HFFc6 (cell line): Measurements from ENCODE around the gene YWHAQ. TPM values are rescaled to one million over a fixed set of nuclear protein-coding genes. Genes with fewer than 3 reads are reported as not detected.

Experiments used
- DNase-seq: peaks from one replicate; pipeline ENCODE4 v3.0.0-alpha.2; 2018
- H3K27ac Mint-ChIP-seq: 2 replicates; pipeline ENCODE4 v1.8.0; 2020; ENCODE audit warnings: mild to moderate bottlenecking, mixed read lengths
- H3K27me3 Mint-ChIP-seq: 2 replicates; pipeline ENCODE4 v1.8.0; 2021; ENCODE audit warnings: mild to moderate bottlenecking, moderate library complexity, mixed read lengths; ENCODE audit not compliant: insufficient read depth
- H3K36me3 Mint-ChIP-seq: 2 replicates; pipeline ENCODE4 v1.8.0; 2021; ENCODE audit warnings: low read depth, mixed read lengths
- H3K4me1 Mint-ChIP-seq: 2 replicates; pipeline ENCODE4 v1.8.0; 2020; ENCODE audit warnings: low read depth, mixed read lengths
- H3K4me3 Mint-ChIP-seq: 2 replicates; pipeline ENCODE4 v1.8.0; 2020; ENCODE audit warnings: mild to moderate bottlenecking, moderate library complexity, mixed read lengths
- H3K9me3 Mint-ChIP-seq: 2 replicates; pipeline ENCODE4 v1.8.0; 2020; ENCODE audit warnings: mild to moderate bottlenecking, mixed read lengths
- total RNA-seq, 6 experiments: library from RNA; stranded (reverse); fragmentation: NEBNext Ultra II Directional; extraction: Animal tissue kit (Norgen Biotek cat#: 25700); gene quantifications; 2 replicates in 1 of 6; 3 replicates in 5 of 6; pipeline ENCODE4 v1.2.3, GENCODE V29; 2021
- TF ChIP-seq, protein P1 (sequence below): fragments of 200-600 bp; sonication (generic); IDR thresholded peaks from 2 replicates; pipeline ENCODE4 v1.5.0; 2021; ENCODE audit warnings: antibody characterized with exemption, mild to moderate bottlenecking

The YWHAQ gene
- total RNA-seq, 6 experiments from 2014 or later: 461 to 607 (median 548) TPM

DNA sequence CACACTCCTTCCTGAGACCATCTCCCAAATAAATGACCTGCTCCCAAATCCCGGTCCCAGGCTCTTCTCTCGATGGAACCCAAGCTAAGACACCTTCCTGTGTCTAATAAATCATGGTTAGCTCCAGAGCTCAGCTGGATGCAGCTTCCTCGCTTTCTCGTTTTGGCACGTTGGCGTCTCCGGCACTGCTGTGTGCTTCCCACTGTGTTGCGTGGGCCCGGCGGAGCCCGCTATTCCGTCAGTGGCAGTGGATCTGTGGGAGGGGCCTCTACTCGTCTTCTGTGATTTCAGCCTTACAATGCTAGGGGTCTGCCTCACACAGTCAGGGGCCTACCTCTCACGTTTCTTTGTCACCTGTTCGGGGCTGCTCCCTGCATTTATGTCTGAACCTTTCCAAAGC lies 29.4 kb upstream of the YWHAQ start:
- no peak overlapping the region for H3K27ac Mint-ChIP-seq
- peaks cover 51% of the 10 kb centered on the region for H3K4me1 Mint-ChIP-seq
- no peaks in the 10 kb centered on the region for H3K36me3 Mint-ChIP-seq
- H3K27me3 Mint-ChIP-seq: peaks cover 1% of the 10 kb centered on the region
- no peak overlapping the region for H3K4me3 Mint-ChIP-seq
- no peaks in the 10 kb centered on the region for H3K9me3 Mint-ChIP-seq
- no peak for DNase-seq
- TF ChIP-seq, protein P1, sequence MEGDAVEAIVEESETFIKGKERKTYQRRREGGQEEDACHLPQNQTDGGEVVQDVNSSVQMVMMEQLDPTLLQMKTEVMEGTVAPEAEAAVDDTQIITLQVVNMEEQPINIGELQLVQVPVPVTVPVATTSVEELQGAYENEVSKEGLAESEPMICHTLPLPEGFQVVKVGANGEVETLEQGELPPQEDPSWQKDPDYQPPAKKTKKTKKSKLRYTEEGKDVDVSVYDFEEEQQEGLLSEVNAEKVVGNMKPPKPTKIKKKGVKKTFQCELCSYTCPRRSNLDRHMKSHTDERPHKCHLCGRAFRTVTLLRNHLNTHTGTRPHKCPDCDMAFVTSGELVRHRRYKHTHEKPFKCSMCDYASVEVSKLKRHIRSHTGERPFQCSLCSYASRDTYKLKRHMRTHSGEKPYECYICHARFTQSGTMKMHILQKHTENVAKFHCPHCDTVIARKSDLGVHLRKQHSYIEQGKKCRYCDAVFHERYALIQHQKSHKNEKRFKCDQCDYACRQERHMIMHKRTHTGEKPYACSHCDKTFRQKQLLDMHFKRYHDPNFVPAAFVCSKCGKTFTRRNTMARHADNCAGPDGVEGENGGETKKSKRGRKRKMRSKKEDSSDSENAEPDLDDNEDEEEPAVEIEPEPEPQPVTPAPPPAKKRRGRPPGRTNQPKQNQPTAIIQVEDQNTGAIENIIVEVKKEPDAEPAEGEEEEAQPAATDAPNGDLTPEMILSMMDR: no peak

DNA sequence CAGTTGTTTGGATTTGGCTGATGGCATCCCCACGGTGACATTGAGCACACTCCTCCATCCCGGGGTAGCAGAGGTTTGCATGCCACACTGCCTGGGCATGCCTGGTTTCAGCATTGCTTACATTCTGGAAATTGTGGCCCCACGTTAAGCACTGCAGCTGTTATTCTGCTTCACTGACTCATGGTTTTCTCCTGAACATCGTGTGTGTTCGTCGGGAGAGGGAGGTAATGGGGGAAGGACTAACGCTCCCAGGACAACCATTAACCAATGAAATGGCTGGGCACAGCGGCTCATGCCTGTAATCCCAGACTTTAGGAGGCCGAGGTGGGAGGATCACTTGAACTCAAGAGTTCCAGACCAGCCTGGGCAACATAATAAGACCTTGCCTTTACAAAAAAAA lies 28.2 kb upstream of the YWHAQ start:
- H3K4me3 Mint-ChIP-seq: no peak overlapping the region
- DNase-seq: no peak
- 0 out of 2 replicates have a peak overlapping the region, but pooled peaks have one; percentile 11 for H3K27ac Mint-ChIP-seq
- no peaks in the 10 kb centered on the region for H3K9me3 Mint-ChIP-seq
- peaks cover 1% of the 10 kb centered on the region for H3K27me3 Mint-ChIP-seq
- peaks cover 51% of the 10 kb centered on the region for H3K4me1 Mint-ChIP-seq
- H3K36me3 Mint-ChIP-seq: no peaks in the 10 kb centered on the region
- TF ChIP-seq, protein P1: no peak

DNA sequence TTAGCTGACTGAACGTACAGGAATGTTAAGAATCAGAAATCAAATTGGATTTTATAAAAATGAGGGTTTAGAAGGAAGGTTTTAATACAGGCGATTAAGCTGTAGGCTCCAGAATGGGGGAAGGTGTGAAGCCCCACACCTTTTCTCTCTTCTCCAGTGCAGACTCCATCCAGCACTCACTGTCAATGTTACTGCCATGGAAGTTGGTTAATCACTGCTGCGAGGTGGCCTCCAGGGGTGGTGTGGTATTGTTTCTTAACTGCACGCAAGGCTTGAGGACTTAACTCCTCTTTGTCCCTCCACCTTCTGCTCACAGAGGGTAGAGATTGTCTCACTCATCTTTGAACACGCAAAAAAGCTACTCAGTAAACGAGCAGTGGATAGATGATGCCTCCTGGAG lies 26.9 kb upstream of the YWHAQ start:
- TF ChIP-seq, protein P1: no peak
- H3K27me3 Mint-ChIP-seq: peaks cover 1% of the 10 kb centered on the region; the same call in 1 of the 2 replicates
- H3K36me3 Mint-ChIP-seq: no peaks in the 10 kb centered on the region
- H3K9me3 Mint-ChIP-seq: no peaks in the 10 kb centered on the region
- peaks cover 52% of the 10 kb centered on the region for H3K4me1 Mint-ChIP-seq
- DNase-seq: no peak
- no peak overlapping the region for H3K4me3 Mint-ChIP-seq
- no peak overlapping the region for H3K27ac Mint-ChIP-seq

DNA sequence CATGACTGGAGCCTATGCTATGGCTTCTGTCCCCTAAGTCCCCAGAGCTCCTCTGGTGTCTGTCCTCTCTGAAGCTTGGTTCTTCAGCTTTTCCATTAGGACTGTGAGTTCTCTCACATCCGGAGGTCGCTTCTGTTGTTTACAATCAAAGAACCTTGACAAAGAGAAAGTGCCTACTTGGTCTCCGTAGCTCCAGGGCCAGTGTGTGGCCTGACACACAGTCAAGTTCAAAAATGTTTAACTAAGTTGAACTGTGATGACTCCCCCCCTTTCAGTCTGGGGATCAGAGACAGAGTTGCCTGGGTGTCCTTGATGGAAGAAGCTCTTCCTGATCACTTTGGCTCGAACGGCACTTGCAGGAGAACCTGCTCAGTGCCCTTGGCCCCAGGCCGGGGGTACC lies 26.3 kb upstream of the YWHAQ start:
- H3K9me3 Mint-ChIP-seq: no peaks in the 10 kb centered on the region
- TF ChIP-seq, protein P1: no peak
- peak overlapping the region; percentile 96 for H3K27ac Mint-ChIP-seq
- H3K36me3 Mint-ChIP-seq: no peaks in the 10 kb centered on the region
- H3K4me1 Mint-ChIP-seq: peaks cover 52% of the 10 kb centered on the region
- peaks cover 1% of the 10 kb centered on the region; the same call in 1 of the 2 replicates for H3K27me3 Mint-ChIP-seq
- H3K4me3 Mint-ChIP-seq: peak overlapping the region; percentile 80; the same call in 1 of the 2 replicates
- no peak for DNase-seq

DNA sequence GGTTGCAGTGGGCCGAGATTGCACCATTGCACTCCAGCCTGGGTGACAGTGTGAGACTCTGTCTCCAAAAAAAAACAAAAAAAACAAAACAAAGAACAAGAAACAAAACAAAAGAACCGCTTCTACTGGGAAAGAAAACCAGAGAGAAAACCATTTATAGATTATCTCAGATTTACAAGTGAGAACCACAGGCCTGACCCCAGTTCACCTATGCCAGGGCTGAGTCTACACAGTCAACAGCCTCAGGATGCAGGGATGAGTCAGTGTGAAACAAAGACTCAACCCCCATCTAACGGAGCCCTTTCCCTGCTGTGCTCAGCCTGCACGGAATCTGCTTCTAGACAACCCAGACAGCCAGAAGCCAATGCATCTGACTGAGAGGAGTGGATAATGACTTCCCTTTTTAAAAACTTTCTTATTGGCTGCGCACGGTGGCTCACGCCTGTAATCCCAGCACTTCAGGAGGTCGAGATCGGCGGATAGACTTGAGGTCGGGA lies 25.5 kb upstream of the YWHAQ start:
- Mint-ChIP-seq H3K4me3 (peak overlapping the region; percentile 80), H3K27ac (peak overlapping the region; percentile 96), H3K4me1 (peaks cover 52% of the 10 kb centered on the region), H3K9me3 (no peaks in the 10 kb centered on the region), H3K27me3 (peaks cover 1% of the 10 kb centered on the region), H3K36me3 (no peaks in the 10 kb centered on the region)
- TF ChIP-seq, protein P1: no peak
- peak; percentile 98 for DNase-seq
